ENCODE results near the gene PHLDA1.

PHLDA1 gene

DNA sequence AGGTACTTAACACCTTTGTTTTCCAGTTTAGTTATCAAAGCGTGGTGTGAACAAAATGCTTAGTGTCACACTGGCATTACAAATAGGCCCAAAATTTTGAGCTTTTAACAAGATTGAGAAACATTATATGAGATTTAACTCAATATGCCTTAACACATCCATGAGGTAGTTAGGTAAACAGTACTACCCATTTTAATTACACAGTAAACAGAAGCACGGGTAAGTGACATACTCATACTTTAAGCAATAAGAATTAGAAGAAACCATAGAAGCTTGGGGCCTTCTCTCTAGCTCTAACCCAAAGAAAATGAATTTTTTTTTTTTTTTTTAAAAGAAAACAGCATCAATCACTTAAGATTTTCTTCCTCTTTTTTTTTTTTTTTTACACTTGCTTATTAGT, 15.5 kb upstream of the PHLDA1 start:
- H3K27me3 ChIP-seq (ENCODE audit: insufficient read depth, low read length) = no peaks in the 10 kb centered on the region

DNA sequence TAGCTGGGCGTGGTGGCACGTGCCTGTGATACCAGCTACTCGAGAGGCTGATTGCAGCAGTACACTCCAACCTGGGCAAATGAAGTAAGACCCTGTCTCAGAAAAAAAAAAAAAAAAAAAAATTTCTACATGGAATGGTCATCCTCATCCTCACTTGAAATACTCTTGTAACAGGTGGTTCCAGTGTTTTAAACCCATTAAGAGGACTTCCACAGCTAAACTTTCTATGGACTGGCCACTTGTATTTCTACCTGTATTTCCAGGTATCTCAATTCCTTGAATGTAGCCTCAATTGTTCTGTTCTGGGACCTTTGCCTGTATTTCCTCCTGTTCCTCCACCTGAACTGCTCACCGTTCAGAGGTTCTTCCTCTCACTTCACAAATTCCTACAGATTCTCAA, 11.8 kb upstream of the PHLDA1 start:
- TF ChIP-seq CTCF (IDR thresholded peaks at IDR 0.05; ENCODE audit: low read length) = no peak
- no peak for TF ChIP-seq EZH2 (IDR thresholded peaks at IDR 0.05; ENCODE audit: borderline replicate concordance, low read length)
- Histone ChIP-seq H3K27ac (ENCODE audit: low read depth, low read length, poor library complexity, severe bottlenecking) (no peak overlapping the region), H3F3A (ENCODE audit: insufficient read depth, low read length) (no peaks in the 10 kb centered on the region), H3K4me1 (ENCODE audit: insufficient read depth, low read length, severe bottlenecking) (no peaks in the 10 kb centered on the region), H3K4me3 (ENCODE audit: low read depth, low read length, poor library complexity, severe bottlenecking) (no peak overlapping the region), H4K20me1 (ENCODE audit: insufficient read depth, low read length) (no peaks in the 10 kb centered on the region), H3K79me2 (ENCODE audit: insufficient read depth, low read length) (no peaks in the 10 kb centered on the region), H3K27me3 (ENCODE audit: insufficient read depth, low read length) (no peaks in the 10 kb centered on the region), H3K4me2 (ENCODE audit: low read length) (no peak overlapping the region), H3K9me3 (ENCODE audit: low read length) (no peaks in the 10 kb centered on the region), H2AFZ (ENCODE audit: low read length) (no peak overlapping the region), H3K9me2 (ENCODE audit: low read depth, low read length) (no peaks in the 10 kb centered on the region), H3K9ac (ENCODE audit: low read length) (no peak overlapping the region), H3K36me3 (ENCODE audit: insufficient read depth, low read length) (peaks cover 39% of the 10 kb centered on the region)

More for the DNA sequence above, 15.5 kb upstream of the PHLDA1 start:
- no peaks in the 10 kb centered on the region for H4K20me1 ChIP-seq (ENCODE audit: insufficient read depth, low read length)
- no peak for TF ChIP-seq CTCF (IDR thresholded peaks at IDR 0.05; ENCODE audit: low read length)
- TF ChIP-seq EZH2 (IDR thresholded peaks at IDR 0.05; ENCODE audit: borderline replicate concordance, low read length) = no peak
- H3K9ac ChIP-seq (ENCODE audit: low read length) = no peak overlapping the region
- H3K4me1 ChIP-seq (ENCODE audit: insufficient read depth, low read length, severe bottlenecking) = no peaks in the 10 kb centered on the region
- no peak overlapping the region for H3K4me3 ChIP-seq (ENCODE audit: low read depth, low read length, poor library complexity, severe bottlenecking)
- H2AFZ ChIP-seq (ENCODE audit: low read length) = no peak overlapping the region
- H3K27ac ChIP-seq (ENCODE audit: low read depth, low read length, poor library complexity, severe bottlenecking) = no peak overlapping the region
- H3K9me3 ChIP-seq (ENCODE audit: low read length) = no peaks in the 10 kb centered on the region
- no peaks in the 10 kb centered on the region for H3K79me2 ChIP-seq (ENCODE audit: insufficient read depth, low read length)
- peaks cover 74% of the 10 kb centered on the region for H3K36me3 ChIP-seq (ENCODE audit: insufficient read depth, low read length)
- H3K4me2 ChIP-seq (ENCODE audit: low read length) = no peak overlapping the region
- no peaks in the 10 kb centered on the region for H3K9me2 ChIP-seq (ENCODE audit: low read depth, low read length)
- H3F3A ChIP-seq (ENCODE audit: insufficient read depth, low read length) = no peaks in the 10 kb centered on the region

GRCh38 chr12:76042147-76042546, 10.6 kb upstream of the PHLDA1 start:
- Histone ChIP-seq H3K9ac (ENCODE audit: low read length) (no peak overlapping the region), H4K20me1 (ENCODE audit: insufficient read depth, low read length) (no peaks in the 10 kb centered on the region), H3K79me2 (ENCODE audit: insufficient read depth, low read length) (no peaks in the 10 kb centered on the region), H3K4me2 (ENCODE audit: low read length) (no peak overlapping the region), H3K4me3 (ENCODE audit: low read depth, low read length, poor library complexity, severe bottlenecking) (no peak overlapping the region), H3F3A (ENCODE audit: insufficient read depth, low read length) (no peaks in the 10 kb centered on the region), H3K27ac (ENCODE audit: low read depth, low read length, poor library complexity, severe bottlenecking) (no peak overlapping the region), H3K4me1 (ENCODE audit: insufficient read depth, low read length, severe bottlenecking) (no peaks in the 10 kb centered on the region), H2AFZ (ENCODE audit: low read length) (no peak overlapping the region), H3K27me3 (ENCODE audit: insufficient read depth, low read length) (no peaks in the 10 kb centered on the region), H3K36me3 (ENCODE audit: insufficient read depth, low read length) (peaks cover 28% of the 10 kb centered on the region), H3K9me2 (ENCODE audit: low read depth, low read length) (no peaks in the 10 kb centered on the region), H3K9me3 (ENCODE audit: low read length) (no peaks in the 10 kb centered on the region)
- TF ChIP-seq CTCF (IDR thresholded peaks at IDR 0.05; ENCODE audit: low read length) = no peak
- no peak for TF ChIP-seq EZH2 (IDR thresholded peaks at IDR 0.05; ENCODE audit: borderline replicate concordance, low read length)

Measured in OCI-LY1 (cell line).